GM19043 (cell line): ENCODE results near the gene ANKRD18B.
"Not testable (repeated sequence)": the region's sequence is repeated elsewhere in the genome, so short reads cannot be mapped to it uniquely, and the experiment has no call there.

ENCODE experiments used
- ATAC-seq: cut with Tn5 transposase; IDR thresholded peaks from one replicate; pipeline ENCODE4 v1.9.1; 2021; ENCODE audit warnings: low read depth; ENCODE audit not compliant: unreplicated experiment

The ANKRD18B gene

DNA sequence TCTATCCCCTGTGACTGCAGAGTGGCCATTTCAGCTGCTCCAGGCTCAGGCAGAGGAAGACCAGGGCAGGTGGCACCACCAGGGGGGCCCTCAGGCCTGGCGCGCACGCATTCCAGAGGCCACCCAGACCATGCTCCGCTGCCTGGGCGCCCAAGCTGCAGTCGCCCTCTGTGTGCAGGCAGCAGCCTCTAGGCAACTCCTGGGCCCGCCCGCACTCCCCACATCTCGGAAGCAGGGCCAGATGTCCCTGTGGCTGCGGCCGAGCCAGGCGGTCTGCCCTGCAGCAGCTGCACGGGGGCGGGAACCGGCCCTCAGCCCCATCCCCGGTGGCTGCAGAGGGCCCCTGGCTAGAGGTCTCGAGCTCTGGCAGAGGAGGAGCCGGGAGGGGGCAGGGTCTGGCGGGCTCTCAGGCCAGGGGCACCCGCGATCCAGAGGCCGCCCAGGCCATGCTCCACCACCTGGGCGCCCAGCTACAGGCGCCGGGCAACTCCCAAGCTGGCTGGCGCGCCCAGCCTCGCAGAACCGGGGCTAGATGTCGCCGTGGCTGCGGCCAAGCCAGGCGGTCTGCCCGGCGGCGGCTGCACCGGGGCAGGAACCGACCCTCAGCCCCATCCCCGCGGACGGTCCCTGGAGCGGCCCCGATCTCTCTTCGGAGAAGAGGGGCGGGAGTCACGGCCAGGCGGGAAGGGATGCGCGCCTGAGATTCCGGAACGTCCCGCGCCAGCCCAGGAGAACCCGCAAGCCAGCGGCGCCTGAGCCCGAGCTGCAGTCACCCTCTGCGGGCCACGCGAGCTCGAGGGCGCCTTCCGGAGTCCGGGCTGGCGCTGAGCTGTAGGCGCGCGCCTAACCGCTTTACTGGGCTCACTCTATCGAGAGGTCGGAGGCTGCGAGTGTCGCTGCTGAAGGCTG, at the start of gene ANKRD18B:
ANKRD18B (plus strand) TSS at position 855 of the 909 bp plus-strand sequence. CDS start 239 bp downstream, outside the sequence.
- not testable (repeated sequence) for ATAC-seq

DNA sequence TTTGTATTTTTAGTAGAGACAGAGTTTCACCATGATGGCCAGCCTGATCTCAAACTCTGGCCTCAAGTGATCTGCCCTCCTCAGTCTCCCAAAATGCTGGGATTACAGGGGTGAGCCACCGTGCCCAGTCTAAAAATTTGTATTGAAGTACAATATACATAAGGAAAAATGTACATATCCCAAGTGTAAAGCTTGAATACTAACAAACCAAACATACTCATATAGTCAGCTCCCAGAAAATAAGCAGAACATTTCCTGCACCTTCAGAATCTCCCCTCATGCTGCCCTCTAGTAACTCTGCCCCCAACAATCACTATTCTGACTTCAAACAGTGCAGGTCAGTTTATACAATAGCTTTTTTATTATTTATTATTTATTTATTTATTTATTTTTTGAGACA, 48.7 kb upstream of the ANKRD18B start:
- ATAC-seq, result no peak

- ATAC-seq, result no peak
Observed at GRCh38 chr9:33476503-33476902, 47.5 kb upstream of the ANKRD18B start.

DNA sequence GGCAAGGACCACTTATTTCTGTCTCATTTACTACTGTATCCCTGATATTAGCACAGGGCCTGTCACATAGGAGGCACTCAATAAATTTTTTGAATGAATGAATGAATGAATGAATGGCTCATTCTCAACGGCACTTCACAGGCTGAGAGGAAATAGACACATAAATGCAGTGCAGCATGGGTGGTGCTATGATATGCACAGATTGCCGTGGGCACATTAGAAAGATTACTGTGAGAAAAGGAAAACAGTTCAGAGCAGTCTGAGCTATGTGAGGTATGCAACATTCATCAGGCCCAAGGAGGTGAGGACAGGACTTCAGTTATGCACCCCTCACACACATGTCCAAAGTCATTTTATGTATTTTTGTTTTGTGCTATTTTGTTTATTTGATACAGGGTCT, 43.9 kb upstream of the ANKRD18B start:
- ATAC-seq, result no peak

DNA sequence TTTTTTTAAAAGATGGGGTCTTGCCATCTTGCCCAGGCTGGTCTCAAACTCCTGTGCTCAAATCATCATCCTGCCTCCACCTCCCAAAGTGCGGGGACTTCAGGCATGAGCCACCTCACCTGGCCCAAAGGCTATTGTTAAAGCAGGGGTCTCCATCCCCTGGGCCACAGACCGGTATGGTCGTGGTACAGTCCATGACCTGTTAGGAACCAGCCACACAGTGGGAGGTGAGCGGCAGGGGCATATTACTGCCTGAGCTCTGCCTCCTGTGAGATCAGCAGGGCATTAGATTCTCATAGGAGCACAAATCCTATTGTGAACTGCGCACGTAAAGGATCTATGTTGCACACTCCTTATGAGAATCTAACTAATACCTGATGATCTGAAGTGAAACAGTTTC, 43.1 kb upstream of the ANKRD18B start:
- ATAC-seq, result no peak

GRCh38 chr9:33485312-33485711, 38.7 kb upstream of the ANKRD18B start:
- ATAC-seq, result not testable (repeated sequence)

GRCh38 chr9:33489066-33489465, 35.0 kb upstream of the ANKRD18B start:
- ATAC-seq, result no peak

DNA sequence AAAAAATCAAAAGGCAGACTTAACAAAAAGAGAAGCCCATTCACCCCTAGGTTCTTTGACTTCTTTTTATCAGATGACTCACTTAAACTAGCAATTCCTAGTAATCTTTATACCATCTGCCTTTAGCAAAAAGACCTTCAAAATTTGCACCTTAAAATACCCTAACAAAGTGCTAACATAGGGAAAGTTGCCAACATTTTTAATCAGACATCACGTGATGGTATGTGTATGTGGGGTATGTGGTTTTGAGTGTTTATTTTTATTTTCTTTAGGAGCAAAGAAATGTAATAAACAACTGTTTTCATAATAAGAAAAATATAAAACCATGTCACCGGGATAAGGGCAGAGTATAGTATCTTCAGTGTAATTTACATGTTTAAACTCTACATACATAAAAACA, 30.2 kb upstream of the ANKRD18B start:
- ATAC-seq, result not testable (repeated sequence)

DNA sequence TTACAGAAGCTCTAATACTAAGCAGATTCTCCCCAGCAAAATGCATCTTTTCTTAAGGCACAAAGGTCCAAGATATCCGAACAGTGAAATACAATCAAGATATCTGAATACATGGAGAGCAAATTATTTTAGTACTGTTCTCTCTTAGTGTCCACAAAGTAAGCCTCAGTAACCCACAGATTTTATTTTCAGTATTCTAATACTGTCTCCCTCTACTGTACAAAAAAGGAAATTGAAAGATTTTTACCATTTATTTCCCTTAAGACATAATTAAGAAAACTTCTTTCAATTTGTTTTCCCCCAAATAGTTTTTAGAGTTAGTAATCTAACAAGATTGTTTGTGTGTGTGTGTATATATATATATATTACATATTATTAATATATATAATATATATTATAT, 25.7 kb upstream of the ANKRD18B start:
- ATAC-seq, result no peak

GRCh38 chr9:33506626-33507370, 17.3 kb upstream of the ANKRD18B start:
- ATAC-seq, result no peak

DNA sequence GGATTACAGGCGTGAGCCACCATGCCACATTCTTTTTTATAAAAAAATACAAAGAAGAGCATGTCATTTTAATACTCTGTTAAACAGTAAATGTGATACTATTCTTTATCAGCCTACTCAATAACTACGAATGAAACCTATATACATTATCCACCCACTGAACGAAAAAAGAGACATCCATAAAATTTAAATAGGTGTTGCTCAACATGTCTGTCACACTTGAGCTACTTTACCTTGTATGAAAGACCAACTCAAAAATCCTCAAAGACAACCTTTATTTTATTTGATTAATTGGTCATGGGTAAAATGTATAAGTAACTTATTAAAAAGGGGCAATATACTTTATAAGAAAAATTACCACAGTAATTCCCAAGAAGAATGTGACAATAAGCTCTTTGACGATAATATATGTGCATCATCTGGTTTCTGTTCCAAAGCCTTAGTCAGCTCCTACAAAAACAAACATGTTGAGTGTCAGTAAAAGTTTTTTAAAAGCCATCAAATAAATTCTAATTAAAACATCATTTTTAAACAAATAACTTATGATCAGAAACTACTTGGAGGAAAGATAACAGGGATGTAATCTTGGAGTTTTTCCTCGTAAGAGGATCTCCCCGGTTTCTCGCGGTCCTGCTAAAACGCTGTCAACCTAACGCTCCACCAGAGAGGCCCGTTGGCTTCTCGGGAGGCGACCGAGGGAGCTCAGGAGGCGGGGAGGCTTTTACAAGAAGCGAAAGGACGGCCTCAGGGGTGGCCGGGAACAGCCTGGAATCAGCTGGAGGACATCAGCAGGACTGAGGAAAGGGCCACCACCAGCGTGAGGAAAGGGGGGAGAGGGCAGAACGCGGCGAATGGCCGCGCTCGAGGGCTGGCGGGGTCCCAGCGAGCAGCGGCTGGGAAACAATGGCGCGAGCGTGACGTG, 13.5 kb upstream of the ANKRD18B start:
- no peak for ATAC-seq

DNA sequence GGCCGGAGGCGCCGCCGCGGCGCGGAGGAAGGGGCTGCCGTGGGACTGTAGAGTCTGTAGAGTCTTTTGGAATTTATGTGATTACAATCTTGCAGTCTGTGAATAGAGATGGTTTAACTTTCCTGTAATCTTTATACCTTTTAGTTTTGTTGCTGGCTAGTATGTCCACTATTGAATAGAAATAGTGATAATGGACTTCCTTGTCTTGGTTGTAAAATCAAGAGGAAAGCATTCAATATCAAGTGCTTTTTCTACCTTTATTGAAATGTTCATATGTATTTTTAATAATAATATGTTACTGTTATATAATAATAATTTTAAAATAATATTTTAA, 12.9 kb upstream of the ANKRD18B start:
- not testable (repeated sequence) for ATAC-seq

GRCh38 chr9:33512535-33512934, 11.5 kb upstream of the ANKRD18B start:
- not testable (repeated sequence) for ATAC-seq

DNA sequence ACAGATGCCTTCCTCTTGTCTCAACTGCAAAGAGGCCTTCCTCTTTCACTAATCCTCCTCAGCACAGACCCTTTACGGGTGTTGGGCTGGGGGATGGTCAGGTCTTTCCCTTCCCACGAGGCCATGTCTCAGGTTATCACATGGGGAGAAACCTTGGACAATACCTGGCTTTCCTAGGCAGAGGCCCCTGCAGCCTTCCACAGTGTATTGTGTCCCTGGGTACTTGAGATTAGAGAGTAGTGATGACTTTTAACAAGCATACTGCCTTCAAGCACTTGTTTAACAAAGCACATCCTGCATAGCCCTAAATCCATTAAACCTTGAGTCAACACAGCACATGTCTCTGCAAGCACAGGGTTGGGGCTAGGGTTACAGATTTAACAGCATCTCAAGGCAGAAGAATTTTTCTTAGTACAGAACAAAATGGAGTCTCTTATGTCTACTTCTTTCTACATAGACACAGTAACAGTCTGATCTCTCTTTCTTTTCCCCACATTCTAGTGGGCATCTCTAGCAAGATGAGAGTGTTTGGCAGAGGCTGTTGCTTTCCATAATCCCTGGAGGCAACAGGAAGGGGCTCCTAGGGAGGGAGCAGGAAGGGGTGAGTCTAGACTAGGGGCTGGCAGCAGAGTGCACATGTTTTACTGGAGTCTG, 8.6 kb upstream of the ANKRD18B start:
- not testable (repeated sequence) for ATAC-seq

GRCh38 chr9:33516397-33516796, 7.7 kb upstream of the ANKRD18B start:
- ATAC-seq, result not testable (repeated sequence)

DNA sequence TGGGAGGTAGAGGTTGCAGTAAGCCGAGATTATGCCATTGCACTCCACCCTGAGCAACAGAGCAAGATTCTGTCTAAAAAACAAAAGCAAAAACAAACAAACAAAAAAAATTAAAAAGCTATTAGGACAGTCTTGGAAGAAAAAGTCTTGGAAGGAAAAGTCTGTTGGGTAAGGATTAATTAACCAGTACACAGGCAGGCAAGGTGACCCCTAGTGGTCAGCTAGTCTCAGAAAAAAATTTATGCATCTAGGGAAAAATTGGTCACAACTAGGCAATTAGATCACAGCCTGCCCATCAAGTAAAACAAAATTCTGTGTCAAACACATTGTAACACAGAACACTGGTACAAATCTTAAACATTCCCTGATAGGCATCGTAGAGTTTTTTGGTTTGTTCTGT, 6.7 kb upstream of the ANKRD18B start:
- ATAC-seq, result no peak

GRCh38 chr9:33517934-33518577, 6.0 kb upstream of the ANKRD18B start:
- ATAC-seq, result not testable (repeated sequence)

GRCh38 chr9:33521861-33522260, 2.2 kb upstream of the ANKRD18B start:
- ATAC-seq, result not testable (repeated sequence)

DNA sequence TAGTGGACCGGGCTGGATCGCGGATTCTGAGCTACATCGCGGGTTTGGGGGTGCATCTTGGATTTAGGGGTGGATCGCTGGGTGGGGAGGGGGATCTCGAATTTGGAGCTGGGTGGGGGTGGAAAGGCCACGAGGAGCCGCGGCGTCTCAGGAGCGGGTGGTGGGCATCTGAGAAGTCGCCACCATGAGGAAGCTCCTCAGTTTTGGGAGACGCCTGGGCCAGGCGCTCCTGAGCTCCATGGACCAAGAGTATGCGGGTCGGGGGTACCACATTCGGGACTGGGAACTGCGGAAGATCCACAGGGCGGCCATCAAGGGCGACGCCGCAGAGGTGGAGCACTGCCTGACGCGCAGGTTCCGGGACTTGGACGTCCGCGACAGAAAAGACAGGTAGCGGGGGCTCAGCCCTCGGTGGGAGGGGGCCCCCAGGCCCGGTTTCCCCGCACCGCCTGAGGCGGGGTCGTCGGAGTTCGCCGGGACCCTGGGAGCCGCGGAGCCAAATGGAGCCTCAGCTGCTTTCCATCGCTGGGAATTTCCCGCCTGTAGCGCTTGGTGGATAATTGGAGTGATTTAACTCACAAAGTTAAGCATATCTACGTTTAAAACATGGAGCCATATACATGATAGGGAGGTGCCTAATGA, 376 bp downstream of the ANKRD18B start:
- no peak for ATAC-seq
